ENCODE data around the gene LMO4.

DNA sequence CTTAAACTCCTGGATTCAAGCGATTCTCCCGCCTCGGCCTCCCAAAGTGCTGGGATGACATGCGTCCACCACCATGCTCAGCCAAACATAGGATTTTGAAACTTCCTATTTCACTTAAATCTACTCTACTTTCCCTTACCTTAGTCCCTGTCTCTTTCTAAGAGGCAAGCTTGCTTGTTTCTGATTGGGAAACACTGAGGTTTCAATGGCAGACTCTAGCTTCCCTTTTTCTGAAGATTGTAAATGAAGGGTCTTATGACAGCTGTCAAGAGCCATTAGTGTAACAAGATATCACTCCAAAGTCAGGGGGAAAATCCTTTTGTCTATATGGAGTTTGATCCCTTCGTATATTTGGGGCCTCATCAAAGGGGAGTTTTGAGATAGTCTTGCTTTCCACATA, 23.5 kb upstream of the LMO4 start:
- no peak for TF ChIP-seq CTCF (IDR thresholded peaks at IDR 0.05; ENCODE audit: low read length)
- TF ChIP-seq EZH2 (IDR thresholded peaks at IDR 0.05; ENCODE audit: borderline replicate concordance, low read length): no peak
